ENCODE measurements around the gene SSBP4.

The SSBP4 gene

GRCh38 chr19:18441804-18442788 is 22.9 kb downstream of the SSBP4 start:
- peak in 1 of 58 donors; percentile 38 for DNase-seq

- no peak for DNase-seq
These were observed 23.7 kb downstream of the SSBP4 start for GRCh38 chr19:18442941-18443340.

GRCh38 chr19:18443406-18443805 is 24.2 kb downstream of the SSBP4 start:
- DNase-seq = no peak

- DNase-seq = no peak
These were observed 24.6 kb downstream of the SSBP4 start for GRCh38 chr19:18443831-18444230.

- no peak for DNase-seq
These were observed 25.3 kb downstream of the SSBP4 start for GRCh38 chr19:18444513-18444912.

GRCh38 chr19:18445262-18445948 is 26.2 kb downstream of the SSBP4 start:
- no peak for DNase-seq

GRCh38 chr19:18446145-18446810 is 27.1 kb downstream of the SSBP4 start:
- no peak for DNase-seq

GRCh38 chr19:18446811-18447359 is 27.7 kb downstream of the SSBP4 start:
- DNase-seq = no peak

GRCh38 chr19:18449552-18449951 is 30.4 kb downstream of the SSBP4 start:
- DNase-seq = no peak

GRCh38 chr19:18450021-18450930 is 31.1 kb downstream of the SSBP4 start:
- no peak for DNase-seq

GRCh38 chr19:18450931-18451836 is 32.0 kb downstream of the SSBP4 start:
- peak in 54 of 58 donors; percentile 21 to 96 (median 73) for DNase-seq

- DNase-seq = no peak
These were observed 33.2 kb downstream of the SSBP4 start for GRCh38 chr19:18452386-18452785.

- peak in 3 of 58 donors; percentile 12 to 40 (median 18) for DNase-seq
These were observed 34.2 kb downstream of the SSBP4 start for GRCh38 chr19:18453269-18454024.

- no peak for DNase-seq
These were observed 37.1 kb downstream of the SSBP4 start for GRCh38 chr19:18456279-18456678.

GRCh38 chr19:18456974-18457373 is 37.8 kb downstream of the SSBP4 start:
- DNase-seq = peak in 51 of 58 donors; percentile 9 to 73 (median 37)

GRCh38 chr19:18457483-18458331 is 38.5 kb downstream of the SSBP4 start:
- no peak for DNase-seq

- no peak for DNase-seq
These were observed 41.7 kb downstream of the SSBP4 start for GRCh38 chr19:18460900-18461299.
